Midbrain (tissue), 1 donor: ENCODE results near the gene ATP12A.

Experiments used
- DNase-seq: peaks from one replicate; lab custom pipeline; 2025; lab: John Stamatoyannopoulos, UW

The ATP12A gene

DNA sequence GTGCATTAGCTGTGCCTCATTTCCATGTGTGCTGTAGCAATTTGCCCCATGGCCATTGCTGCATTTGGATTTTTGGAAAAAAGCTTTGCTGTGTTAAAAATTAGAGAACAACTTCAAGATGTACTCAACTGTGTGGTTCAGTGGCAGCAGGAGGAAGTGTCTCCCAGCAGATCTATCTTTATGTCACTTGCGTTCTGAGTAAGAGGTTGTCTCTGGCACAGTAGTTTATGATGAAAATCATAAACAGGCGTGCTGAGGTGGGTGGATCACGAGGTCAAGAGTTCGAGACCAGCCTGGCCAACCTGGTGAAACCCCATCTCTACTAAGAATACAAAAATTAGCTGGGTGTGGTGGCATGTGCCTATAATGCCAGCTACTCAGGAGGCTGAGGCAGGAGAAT lies 54.7 kb downstream of the ATP12A start:
- DNase-seq: no peak

DNA sequence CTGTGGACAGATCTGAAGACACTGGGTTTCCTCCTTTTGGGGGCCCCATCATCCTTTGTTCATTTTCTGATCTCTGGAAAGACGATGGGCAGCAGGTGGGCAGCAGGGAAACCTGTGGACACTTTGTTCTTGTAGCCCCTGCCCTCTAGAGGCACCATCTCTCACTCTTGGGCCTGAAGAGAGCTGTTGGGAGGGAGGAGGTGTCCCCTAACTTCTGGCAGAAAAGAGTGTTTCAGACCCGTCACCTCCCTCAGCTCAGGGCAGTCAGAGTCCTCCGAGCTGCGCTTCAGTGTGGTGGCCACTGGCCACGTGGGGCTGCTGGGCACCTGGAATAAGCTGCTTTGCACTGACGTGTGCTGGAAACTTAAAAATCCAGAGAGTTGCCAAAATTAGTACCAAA lies 56.8 kb downstream of the ATP12A start:
- DNase-seq: no peak

- no peak for DNase-seq
Observed at GRCh38 chr13:24738366-24738847, 58.2 kb downstream of the ATP12A start.

DNA sequence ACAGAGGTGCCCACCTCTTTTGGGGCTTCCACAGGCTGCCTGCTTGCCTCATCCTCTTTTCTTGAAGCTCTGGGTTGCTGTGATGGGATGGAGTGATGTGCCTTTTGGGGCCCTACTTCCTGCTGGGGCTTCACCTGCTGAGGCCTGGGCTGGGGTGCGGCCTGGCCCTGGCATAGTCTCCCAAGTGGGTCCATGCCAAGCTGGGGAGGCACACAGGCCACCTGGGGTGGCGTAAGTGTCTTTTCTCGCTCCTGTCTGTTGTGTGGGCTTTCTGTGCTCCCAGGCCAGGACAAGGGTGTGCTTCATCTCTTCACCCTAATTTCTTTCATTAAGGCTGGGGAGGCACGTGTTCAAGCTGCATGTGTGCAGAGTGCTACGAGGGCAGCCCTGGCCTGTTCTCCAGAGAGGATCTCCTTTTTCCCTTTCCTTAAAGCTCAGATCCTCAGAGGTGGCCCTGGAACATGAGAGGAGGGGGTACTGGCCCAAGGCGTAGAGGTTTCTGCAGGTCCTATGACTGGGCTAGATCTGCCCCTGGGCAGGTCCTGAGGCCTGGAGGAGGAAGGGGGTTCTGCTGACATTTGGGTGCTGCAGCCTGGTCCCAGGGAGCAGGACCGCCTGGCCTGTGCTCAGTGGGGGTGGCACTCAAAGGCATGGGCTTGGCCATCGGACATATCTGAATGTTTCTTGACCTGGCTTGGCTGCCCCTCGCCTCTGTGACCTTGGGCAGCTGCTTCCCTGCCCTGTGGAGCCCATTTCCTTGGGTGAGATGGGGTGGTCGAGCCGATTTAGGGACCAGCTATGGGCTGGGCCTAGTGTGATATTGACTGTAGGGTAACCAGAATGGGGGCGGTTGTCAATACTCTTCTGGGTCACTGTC lies 60.0 kb downstream of the ATP12A start:
- DNase-seq: no peak

DNA sequence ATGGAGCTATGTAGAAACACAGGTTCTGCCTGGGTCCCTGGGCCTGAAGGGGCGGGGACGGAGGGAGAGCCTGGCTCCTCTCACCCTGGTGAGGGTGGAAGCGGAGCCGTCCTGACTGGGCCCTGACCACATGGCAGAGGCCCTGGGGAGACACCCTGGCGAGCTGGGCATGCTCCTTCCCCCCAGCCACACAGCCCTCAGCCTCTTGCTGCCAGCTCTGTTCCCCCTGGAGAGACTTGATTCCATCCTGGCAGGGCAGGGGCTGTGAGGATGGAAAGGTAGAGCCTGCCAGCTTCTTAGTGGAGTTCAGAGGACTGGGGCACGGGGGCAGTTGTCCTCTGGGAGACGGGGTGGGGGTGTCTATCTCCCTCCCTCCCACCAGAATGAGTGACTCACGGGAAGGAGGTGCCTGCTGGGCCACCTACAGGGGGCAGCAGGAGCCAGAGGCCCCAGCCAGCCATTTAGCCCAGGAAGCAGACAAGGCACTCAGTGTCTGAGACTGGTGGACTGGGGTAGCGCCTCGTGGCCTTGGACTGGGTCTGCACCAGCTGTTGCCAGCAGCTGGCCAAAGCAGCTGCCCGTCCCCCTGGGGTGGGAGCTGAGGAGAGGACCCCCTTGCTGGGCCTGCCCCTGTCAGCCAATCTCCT lies 60.9 kb downstream of the ATP12A start:
- no peak for DNase-seq

GRCh38 chr13:24741791-24742190 lies 61.6 kb downstream of the ATP12A start:
- no peak for DNase-seq

GRCh38 chr13:24742294-24742693 lies 62.1 kb downstream of the ATP12A start:
- no peak for DNase-seq

DNA sequence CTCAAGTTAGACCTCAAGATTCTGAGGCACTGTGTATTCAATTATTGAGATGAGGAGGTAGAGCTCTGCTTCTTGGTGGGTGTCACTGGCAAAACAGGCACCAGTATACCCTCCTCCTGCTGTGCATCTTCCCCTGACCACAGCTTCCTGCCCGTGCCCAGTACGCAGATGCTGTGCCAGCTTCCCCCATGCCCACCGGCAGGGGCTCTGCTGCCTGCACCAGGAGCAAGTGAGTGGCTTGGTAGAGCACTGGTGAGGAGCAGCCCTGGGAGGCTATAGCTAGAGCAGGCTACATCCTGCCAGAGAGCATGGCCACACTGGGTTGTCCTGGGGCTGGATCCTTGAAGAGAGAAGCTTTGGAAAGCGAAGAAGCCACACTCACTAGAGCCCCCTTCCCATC lies 62.8 kb downstream of the ATP12A start:
- DNase-seq: no peak

DNA sequence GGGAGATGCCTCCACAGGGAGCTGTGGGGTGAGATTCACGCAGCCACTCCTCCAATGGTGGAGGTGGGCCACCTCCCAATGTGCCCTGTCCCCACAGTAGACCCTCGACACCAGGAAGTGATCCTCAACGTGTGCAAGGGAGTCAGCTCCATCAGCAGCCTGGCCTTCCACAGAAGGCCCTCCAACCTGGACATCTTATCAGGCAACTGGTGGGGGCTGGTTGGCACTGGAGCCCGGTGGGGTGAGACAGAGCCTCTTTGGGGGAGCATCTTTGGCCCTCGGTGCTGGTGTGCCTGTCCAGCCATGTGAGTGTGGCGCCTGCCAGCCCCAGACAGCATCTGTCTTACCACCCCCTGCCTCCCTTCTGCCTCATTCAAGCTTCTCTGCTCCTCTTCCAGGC lies 64.0 kb downstream of the ATP12A start:
- DNase-seq: no peak

- no peak for DNase-seq
Observed at GRCh38 chr13:24745516-24745860, 65.3 kb downstream of the ATP12A start.

DNA sequence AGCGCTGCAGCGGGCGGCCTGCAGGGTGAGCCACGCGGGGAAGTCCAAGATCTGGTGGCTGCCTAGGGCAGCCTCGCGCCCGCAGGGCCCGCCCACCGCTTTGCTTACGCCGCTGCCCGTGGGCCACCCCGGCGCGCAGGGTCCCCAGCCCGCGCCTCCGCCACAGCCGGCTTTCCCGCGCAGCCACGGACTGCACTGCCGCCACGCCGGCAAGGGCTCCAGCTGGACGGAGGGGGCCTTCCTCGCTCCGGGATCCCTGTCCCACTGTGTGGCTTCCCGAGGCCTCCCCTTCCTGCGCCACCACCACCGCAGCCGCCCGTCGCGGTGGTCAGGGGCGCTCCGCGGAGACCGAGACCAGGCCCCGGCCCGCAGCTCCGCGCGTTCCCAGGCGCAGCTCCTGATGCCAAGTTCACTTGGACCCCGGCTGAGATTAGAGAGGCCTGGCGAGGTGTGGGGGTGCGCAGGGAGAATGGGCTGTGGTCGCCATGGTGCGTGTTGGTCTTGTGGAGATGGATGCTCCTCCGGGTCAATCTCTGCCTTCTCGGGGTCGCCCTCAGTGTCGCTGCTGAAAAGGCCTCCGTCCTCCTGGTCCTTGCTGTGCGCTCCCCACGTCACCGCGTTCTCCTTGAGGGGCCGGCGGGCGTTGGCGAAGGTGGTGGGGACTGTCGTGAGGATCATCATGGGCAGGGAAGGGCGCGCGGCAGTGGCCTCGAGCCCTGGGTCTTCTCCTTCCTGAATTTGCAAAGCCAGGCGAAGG lies 65.8 kb downstream of the ATP12A start:
- DNase-seq: no peak

- no peak for DNase-seq
Observed at GRCh38 chr13:24746618-24747247, 66.5 kb downstream of the ATP12A start.

GRCh38 chr13:24747248-24748060 lies 67.2 kb downstream of the ATP12A start:
- no peak for DNase-seq

DNA sequence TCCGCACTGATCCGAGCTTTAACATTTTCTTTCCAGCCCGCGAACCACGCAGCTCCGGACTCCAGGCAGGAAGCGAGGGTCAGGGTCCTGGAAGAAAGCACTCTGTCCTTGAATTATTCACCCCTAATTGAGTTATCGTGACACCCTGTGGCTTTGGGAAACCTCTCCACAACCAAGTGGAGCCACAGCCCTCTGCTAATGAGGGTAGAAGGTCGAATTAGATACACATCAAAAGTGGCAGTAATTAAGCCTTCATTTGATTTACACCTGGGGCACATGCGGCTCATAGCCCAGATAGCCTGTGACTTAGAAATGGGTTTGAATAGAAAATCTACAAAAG lies 67.8 kb downstream of the ATP12A start:
- no peak for DNase-seq

DNA sequence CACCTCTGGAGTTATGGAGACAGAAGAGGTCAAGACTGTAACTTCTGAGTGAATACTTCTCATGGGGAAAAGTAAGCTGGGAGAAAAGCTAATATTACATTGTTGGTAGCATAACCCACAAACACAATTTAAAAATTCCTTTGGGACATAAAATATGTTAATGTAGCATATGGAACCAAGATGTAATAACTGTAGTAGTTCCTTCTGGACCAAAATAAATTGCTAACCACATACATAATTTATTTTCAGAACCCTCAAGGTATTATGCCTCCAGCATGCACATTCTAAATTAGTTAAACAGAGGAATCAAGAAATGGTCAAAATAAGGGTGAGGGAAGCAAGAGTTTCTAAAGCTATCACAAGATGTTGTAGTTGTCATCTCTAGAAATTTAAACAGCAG lies 79.0 kb downstream of the ATP12A start:
- no peak for DNase-seq
